WI38 (cell line): ENCODE results near the gene ATP2A3.

Experiments used
- H3K4me3 ChIP-seq: 2 replicates; pipeline ENCODE4 v1.5.1; 2011; ENCODE audit warnings: low read depth, mild to moderate bottlenecking, control low read depth, low read length
- CTCF ChIP-seq: IDR thresholded peaks from 2 replicates; pipeline ENCODE4 v1.5.1; 2012; ENCODE audit warnings: low read depth, mild to moderate bottlenecking, control low read depth, low read length

Gene ATP2A3

DNA sequence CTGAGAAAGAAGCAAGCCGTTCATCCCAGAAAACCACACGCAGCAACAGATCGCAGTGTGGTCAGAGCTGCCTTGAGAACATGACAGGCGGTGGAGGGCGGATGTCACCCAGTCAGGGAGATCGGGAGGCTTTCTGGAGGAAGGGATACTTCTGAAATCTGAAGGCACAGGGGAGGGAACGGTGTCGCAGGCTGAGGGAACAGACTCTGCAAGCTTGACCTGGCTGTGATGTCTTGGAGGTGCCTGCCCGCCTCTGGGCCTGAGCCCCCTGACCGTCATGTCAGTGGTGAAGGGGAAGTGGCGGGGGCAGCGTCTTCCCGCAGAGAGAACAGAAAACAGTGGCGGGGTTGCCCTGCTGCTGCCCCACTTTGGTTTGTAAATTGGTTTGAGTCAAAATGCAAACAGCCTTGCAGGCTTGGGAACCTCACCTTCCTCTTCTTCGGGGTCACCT, 8.1 kb upstream of the ATP2A3 start:
- no peak overlapping the region for H3K4me3 ChIP-seq
- TF ChIP-seq CTCF = no peak

DNA sequence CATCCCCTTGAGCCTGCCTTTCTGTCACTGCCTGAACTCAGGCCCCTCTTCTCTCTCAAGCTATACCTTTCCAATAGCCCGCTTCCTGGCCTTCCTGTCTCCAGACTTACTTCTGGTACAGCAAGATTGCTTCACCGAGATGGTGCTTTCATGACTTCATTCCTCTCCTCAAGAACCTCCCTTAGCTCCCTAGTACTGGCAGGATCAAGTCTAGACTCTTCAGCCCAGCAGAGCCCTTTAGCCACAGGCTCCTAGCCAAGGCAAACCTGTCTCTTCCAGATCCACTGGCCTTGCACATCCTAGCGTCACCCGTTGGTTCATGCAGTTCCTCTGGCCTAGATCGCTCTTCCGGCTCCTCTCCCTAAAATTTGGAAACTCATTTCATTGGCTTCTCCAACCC, 6.4 kb upstream of the ATP2A3 start:
- no peak for TF ChIP-seq CTCF
- H3K4me3 ChIP-seq = no peak overlapping the region

GRCh38 chr17:3969963-3970362, 5.7 kb upstream of the ATP2A3 start:
- no peak for TF ChIP-seq CTCF

DNA sequence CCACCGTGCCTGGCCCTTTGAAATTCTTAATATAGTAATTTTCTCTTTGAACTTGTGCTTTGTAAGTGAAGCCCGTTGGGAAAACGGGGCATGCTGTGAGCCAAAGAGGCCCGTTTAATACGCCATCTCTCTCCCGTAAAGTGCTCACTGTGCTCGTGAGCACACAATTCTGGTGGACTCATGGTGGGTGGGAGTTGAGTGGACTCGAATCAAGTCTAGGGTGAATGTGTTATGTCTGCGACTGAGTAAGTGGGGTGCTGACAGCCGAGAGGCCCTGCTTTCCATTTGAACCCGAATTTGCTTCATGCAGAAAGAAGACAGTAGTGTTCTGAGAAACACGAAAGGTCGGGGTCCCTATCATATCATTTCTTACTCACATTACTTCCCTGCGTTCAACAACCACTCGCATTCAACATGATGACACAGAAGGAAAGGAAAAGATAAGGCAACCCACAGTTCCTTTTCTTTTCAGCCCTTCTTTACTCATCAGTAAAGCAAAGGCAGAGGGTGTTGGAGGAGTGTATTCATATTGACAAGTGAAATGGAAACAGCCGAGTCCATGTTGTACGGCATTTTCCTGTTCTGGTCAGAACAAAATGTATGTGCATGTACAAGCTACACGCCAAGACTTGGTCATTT, 4.8 kb upstream of the ATP2A3 start:
- H3K4me3 ChIP-seq = no peak overlapping the region
- TF ChIP-seq CTCF = no peak

More at GRCh38 chr17:3969963-3970362, 5.7 kb upstream of the ATP2A3 start:
- no peak overlapping the region for H3K4me3 ChIP-seq

DNA sequence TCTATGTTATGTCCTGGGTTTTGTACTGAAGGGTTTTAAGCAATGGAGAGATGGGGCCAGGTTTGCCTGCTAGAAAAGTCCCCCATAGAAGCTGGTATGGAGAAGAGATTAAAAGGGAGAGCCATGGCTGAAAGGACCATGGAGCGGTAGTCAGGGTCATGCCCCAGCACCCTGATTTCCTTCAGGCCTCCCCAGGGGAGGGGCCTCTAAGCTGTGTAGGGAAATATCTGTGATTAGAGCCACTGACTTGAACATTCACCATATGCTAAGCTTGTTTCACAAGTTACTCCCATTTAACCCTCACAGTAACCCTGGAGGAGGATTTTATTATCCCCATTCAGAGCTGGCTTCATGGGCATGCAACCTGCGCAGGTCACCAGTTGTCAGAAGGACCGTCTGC, 3.8 kb upstream of the ATP2A3 start:
- no peak for TF ChIP-seq CTCF
- H3K4me3 ChIP-seq = no peak overlapping the region

GRCh38 chr17:3966720-3967363, 2.6 kb upstream of the ATP2A3 start:
- no peak overlapping the region for H3K4me3 ChIP-seq

More at GRCh38 chr17:3966720-3967363, 2.6 kb upstream of the ATP2A3 start:
- no peak for TF ChIP-seq CTCF
